Stimulated activated CD4-positive, alpha-beta T cell treated with anti-CD3 and anti-CD28 coated beads, Interleukin-1b, Interleukin-23, amount 100 ng/mL, for 48 hours (primary cell): Measurements from ENCODE around the gene PNN.
"Not testable (repeated sequence)": the region's sequence is repeated elsewhere in the genome, so short reads cannot be mapped to it uniquely, and the experiment has no call there.

Source experiments
- DNase-seq: peaks from one replicate; pipeline ENCODE4 v3.0.0-alpha.2; 2020

PNN gene

GRCh38 chr14:39181693-39182047, 6.6 kb downstream of the PNN start:
- no peak for DNase-seq

- no peak for DNase-seq
These were observed 8.0 kb downstream of the PNN start for GRCh38 chr14:39182770-39183684.

GRCh38 chr14:39183685-39184003, 8.6 kb downstream of the PNN start:
- not testable (repeated sequence) for DNase-seq

GRCh38 chr14:39184628-39185255, 9.7 kb downstream of the PNN start:
- DNase-seq: no peak

GRCh38 chr14:39185256-39186049, 10.4 kb downstream of the PNN start:
- DNase-seq: no peak

- no peak for DNase-seq
These were observed 12.0 kb downstream of the PNN start for GRCh38 chr14:39186941-39187525.

GRCh38 chr14:39203659-39204606, 28.9 kb downstream of the PNN start:
- DNase-seq: no peak

- DNase-seq: not testable (repeated sequence)
These were observed 32.4 kb downstream of the PNN start for GRCh38 chr14:39207430-39207829.

- DNase-seq: no peak
These were observed 36.2 kb downstream of the PNN start for GRCh38 chr14:39211109-39211741.

GRCh38 chr14:39212034-39212433, 37.0 kb downstream of the PNN start:
- no peak for DNase-seq

GRCh38 chr14:39212693-39213092, 37.6 kb downstream of the PNN start:
- DNase-seq: no peak

GRCh38 chr14:39217214-39217879, 42.3 kb downstream of the PNN start:
- no peak for DNase-seq

- DNase-seq: no peak
These were observed 43.2 kb downstream of the PNN start for GRCh38 chr14:39218171-39218769.

GRCh38 chr14:39219075-39219499, 44.0 kb downstream of the PNN start:
- DNase-seq: no peak

- not testable (repeated sequence) for DNase-seq
These were observed 45.4 kb downstream of the PNN start for GRCh38 chr14:39220473-39220872.

GRCh38 chr14:39228044-39228443, 53.0 kb downstream of the PNN start:
- no peak for DNase-seq

- no peak for DNase-seq
These were observed 53.6 kb downstream of the PNN start for GRCh38 chr14:39228509-39229221.

- peak; percentile 75 for DNase-seq
These were observed 54.1 kb downstream of the PNN start for GRCh38 chr14:39229222-39229543.

- DNase-seq: peak; percentile 8
These were observed 54.6 kb downstream of the PNN start for GRCh38 chr14:39229601-39230110.
